ENCODE results near the gene CPT1C.
A peak's percentile ranks its signal among the peaks of the same experiment; 100 is the strongest.

Gene CPT1C

GRCh38 chr19:49727217-49728030 lies 36.5 kb downstream of the CPT1C start:
- Mint-ChIP-seq H3K27ac (no peak overlapping the region), H3K36me3 (ENCODE audit: low read depth) (no peaks in the 10 kb centered on the region), H3K4me3 (no peak overlapping the region), H3K9me3 (no peaks in the 10 kb centered on the region), H3K27me3 (ENCODE audit: low read depth) (no peaks in the 10 kb centered on the region), H3K4me1 (ENCODE audit: low read depth) (no peaks in the 10 kb centered on the region)

DNA sequence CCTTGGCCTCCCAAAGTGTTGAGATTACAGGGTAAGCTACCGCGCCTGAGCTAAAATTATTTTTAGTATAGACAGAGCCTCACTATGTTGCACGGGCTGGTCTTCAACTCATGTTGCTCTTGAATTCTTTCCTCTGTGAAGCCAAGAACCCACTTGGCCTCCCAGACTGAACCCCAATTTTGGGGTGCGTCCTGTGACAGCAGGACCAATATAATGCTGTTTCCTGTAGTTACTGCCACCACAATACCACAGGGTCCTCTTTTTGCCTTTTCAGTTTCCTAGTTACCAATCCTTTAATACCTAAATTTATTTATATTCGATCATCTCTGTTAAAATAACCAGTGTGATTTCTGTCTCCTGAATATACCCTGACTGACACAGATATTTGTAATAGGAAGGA lies 39.2 kb downstream of the CPT1C start:
- Mint-ChIP-seq H3K27me3 (ENCODE audit: low read depth) (no peaks in the 10 kb centered on the region), H3K27ac (no peak overlapping the region), H3K4me3 (no peak overlapping the region), H3K9me3 (no peaks in the 10 kb centered on the region), H3K36me3 (ENCODE audit: low read depth) (no peaks in the 10 kb centered on the region), H3K4me1 (ENCODE audit: low read depth) (no peaks in the 10 kb centered on the region)

- H3K4me3 Mint-ChIP-seq, result no peak overlapping the region
- no peak overlapping the region for H3K27ac Mint-ChIP-seq
- no peaks in the 10 kb centered on the region for H3K9me3 Mint-ChIP-seq
- H3K4me1 Mint-ChIP-seq (ENCODE audit: low read depth), result no peaks in the 10 kb centered on the region
- H3K27me3 Mint-ChIP-seq (ENCODE audit: low read depth), result no peaks in the 10 kb centered on the region
- H3K36me3 Mint-ChIP-seq (ENCODE audit: low read depth), result no peaks in the 10 kb centered on the region
These were observed 47.4 kb downstream of the CPT1C start for GRCh38 chr19:49738268-49738667.

- Mint-ChIP-seq H3K9me3 (no peaks in the 10 kb centered on the region), H3K4me3 (no peak overlapping the region), H3K27me3 (ENCODE audit: low read depth) (no peaks in the 10 kb centered on the region), H3K27ac (no peak overlapping the region), H3K36me3 (ENCODE audit: low read depth) (no peaks in the 10 kb centered on the region), H3K4me1 (ENCODE audit: low read depth) (no peaks in the 10 kb centered on the region)
These were observed 48.2 kb downstream of the CPT1C start for GRCh38 chr19:49739098-49739497.

DNA sequence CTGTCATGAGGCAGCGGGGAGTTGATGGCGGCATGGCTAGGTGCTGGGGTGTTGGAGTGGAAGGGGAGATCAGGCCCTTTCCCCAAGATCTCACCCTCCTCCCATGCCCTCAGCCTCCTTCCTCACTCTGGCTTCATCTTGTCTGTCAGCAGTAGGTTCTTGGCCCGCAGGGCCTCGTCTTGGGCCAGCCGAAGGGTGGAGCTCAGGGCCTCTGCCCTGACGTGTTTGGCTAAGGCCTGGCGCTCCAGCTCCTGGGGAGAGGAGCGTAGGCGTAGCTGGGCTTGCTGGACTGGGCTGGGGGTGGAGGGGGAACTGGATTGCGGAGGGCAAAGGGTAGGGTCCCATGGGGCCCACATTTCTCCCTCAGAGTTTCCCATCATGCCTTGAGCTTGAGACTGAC lies 49.0 kb downstream of the CPT1C start:
- Mint-ChIP-seq H3K4me3 (no peak overlapping the region), H3K27ac (no peak overlapping the region), H3K27me3 (ENCODE audit: low read depth) (no peaks in the 10 kb centered on the region), H3K36me3 (ENCODE audit: low read depth) (no peaks in the 10 kb centered on the region), H3K4me1 (ENCODE audit: low read depth) (no peaks in the 10 kb centered on the region), H3K9me3 (no peaks in the 10 kb centered on the region)

DNA sequence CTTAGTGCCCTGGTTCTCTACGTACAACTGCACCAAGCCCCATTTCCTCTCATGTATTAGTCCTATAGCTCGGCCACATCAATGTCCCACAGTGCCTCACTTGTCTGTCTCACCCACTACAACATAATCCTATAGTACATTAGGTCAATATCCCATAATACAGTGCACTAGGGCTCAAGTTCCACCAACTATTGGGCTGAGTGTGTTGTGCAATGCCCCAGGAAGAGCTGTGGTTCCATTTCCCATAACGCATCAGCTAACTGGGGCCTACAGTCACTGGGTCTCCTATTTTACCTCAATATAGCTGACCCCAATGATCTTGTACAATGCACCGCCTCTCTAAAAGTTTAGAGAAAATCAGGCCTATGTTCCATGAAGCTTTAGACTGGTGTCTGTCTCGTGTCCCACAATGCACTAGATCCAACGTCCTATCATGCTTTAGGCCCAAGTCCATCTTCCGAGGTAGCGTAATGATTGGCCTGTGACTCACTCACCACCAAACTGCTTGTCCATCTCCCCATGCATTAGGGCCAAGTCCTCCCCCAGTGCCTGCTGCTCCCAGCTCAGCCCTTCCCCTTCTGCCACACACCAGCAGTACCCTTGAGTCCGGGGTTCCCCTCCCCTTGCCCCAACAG lies 50.4 kb downstream of the CPT1C start:
- no peaks in the 10 kb centered on the region for H3K4me1 Mint-ChIP-seq (ENCODE audit: low read depth)
- H3K9me3 Mint-ChIP-seq, result no peaks in the 10 kb centered on the region
- H3K36me3 Mint-ChIP-seq (ENCODE audit: low read depth), result no peaks in the 10 kb centered on the region
- no peak overlapping the region for H3K27ac Mint-ChIP-seq
- H3K4me3 Mint-ChIP-seq, result no peak overlapping the region
- H3K27me3 Mint-ChIP-seq (ENCODE audit: low read depth), result no peaks in the 10 kb centered on the region

GRCh38 chr19:49744946-49745381 lies 54.0 kb downstream of the CPT1C start:
- Mint-ChIP-seq H3K27me3 (ENCODE audit: low read depth) (no peaks in the 10 kb centered on the region), H3K36me3 (ENCODE audit: low read depth) (no peaks in the 10 kb centered on the region), H3K4me1 (ENCODE audit: low read depth) (no peaks in the 10 kb centered on the region), H3K27ac (no peak overlapping the region), H3K9me3 (no peaks in the 10 kb centered on the region), H3K4me3 (no peak overlapping the region)

DNA sequence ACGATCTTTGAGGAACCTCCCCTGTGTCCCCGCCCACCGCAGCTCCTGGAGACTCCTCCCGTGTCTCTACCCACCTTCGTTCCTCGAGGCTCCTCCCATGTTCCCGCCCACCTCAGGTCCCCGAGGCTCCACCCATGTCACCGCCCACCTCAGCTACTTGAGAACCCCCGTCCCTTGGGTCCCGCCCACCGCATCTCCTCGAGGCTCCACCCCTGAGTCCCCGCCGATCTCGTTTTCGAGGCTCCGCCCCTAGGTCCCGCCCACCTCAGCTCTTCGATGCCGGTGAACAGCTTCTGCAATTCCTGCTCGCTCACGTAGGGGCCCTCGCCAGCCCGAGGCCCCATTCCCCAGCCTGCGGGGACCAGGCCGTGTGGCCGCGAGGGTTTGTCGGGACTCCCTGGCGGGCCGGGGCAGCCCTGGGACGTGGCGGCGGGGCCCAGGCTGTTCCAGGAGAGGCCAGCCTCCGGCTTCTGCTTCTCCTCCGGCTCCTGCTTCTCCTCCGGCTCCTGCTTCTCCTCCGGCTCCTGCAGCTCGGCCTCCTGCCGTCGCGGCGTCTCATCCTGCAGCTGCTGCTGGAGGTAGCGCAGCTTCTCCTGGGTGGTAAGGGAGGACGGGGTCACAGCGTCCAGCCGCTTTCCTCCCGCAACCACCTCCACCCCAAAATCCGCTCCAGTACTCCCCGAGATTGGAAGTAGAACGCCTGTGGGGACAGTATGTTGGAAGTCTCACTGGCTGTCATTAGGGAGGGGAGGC lies 55.5 kb downstream of the CPT1C start:
- no peak overlapping the region for H3K27ac Mint-ChIP-seq
- no peak overlapping the region for H3K4me3 Mint-ChIP-seq

GRCh38 chr19:49749055-49749716 lies 58.3 kb downstream of the CPT1C start:
- Mint-ChIP-seq H3K4me3 (no peak overlapping the region), H3K4me1 (ENCODE audit: low read depth) (no peaks in the 10 kb centered on the region), H3K9me3 (no peaks in the 10 kb centered on the region), H3K27me3 (ENCODE audit: low read depth) (no peaks in the 10 kb centered on the region), H3K36me3 (ENCODE audit: low read depth) (no peaks in the 10 kb centered on the region), H3K27ac (no peak overlapping the region)

More for the DNA sequence above, 55.5 kb downstream of the CPT1C start:
- no peaks in the 10 kb centered on the region for H3K9me3 Mint-ChIP-seq
- H3K27me3 Mint-ChIP-seq (ENCODE audit: low read depth), result no peaks in the 10 kb centered on the region
- H3K36me3 Mint-ChIP-seq (ENCODE audit: low read depth), result no peaks in the 10 kb centered on the region
- no peaks in the 10 kb centered on the region for H3K4me1 Mint-ChIP-seq (ENCODE audit: low read depth)

- H3K27ac Mint-ChIP-seq, result no peak overlapping the region
- no peak overlapping the region for H3K4me3 Mint-ChIP-seq
- no peaks in the 10 kb centered on the region for H3K27me3 Mint-ChIP-seq (ENCODE audit: low read depth)
- H3K4me1 Mint-ChIP-seq (ENCODE audit: low read depth), result no peaks in the 10 kb centered on the region
- no peaks in the 10 kb centered on the region for H3K36me3 Mint-ChIP-seq (ENCODE audit: low read depth)
- H3K9me3 Mint-ChIP-seq, result no peaks in the 10 kb centered on the region
These were observed 58.9 kb downstream of the CPT1C start for GRCh38 chr19:49749771-49750170.

- Mint-ChIP-seq H3K4me1 (ENCODE audit: low read depth) (no peaks in the 10 kb centered on the region), H3K27me3 (ENCODE audit: low read depth) (no peaks in the 10 kb centered on the region), H3K36me3 (ENCODE audit: low read depth) (no peaks in the 10 kb centered on the region), H3K4me3 (no peak overlapping the region), H3K9me3 (peaks cover 3% of the 10 kb centered on the region), H3K27ac (no peak overlapping the region)
These were observed 61.8 kb downstream of the CPT1C start for GRCh38 chr19:49752701-49753100.

- Mint-ChIP-seq H3K4me1 (ENCODE audit: low read depth) (no peaks in the 10 kb centered on the region), H3K36me3 (ENCODE audit: low read depth) (no peaks in the 10 kb centered on the region)
These were observed 65.0 kb downstream of the CPT1C start for GRCh38 chr19:49755956-49756355.

GRCh38 chr19:49758292-49758691 lies 67.4 kb downstream of the CPT1C start:
- Mint-ChIP-seq H3K27me3 (ENCODE audit: low read depth) (no peaks in the 10 kb centered on the region), H3K27ac (no peak overlapping the region), H3K36me3 (ENCODE audit: low read depth) (no peaks in the 10 kb centered on the region), H3K4me1 (ENCODE audit: low read depth) (no peaks in the 10 kb centered on the region), H3K4me3 (no peak overlapping the region), H3K9me3 (peaks cover 3% of the 10 kb centered on the region)

More at GRCh38 chr19:49755956-49756355, 65.0 kb downstream of the CPT1C start:
- H3K9me3 Mint-ChIP-seq, result peaks cover 3% of the 10 kb centered on the region
- H3K4me3 Mint-ChIP-seq, result no peak overlapping the region
- no peak overlapping the region for H3K27ac Mint-ChIP-seq
- no peaks in the 10 kb centered on the region for H3K27me3 Mint-ChIP-seq (ENCODE audit: low read depth)

GRCh38 chr19:49761249-49761624 lies 70.3 kb downstream of the CPT1C start:
- H3K27me3 Mint-ChIP-seq (ENCODE audit: low read depth), result no peaks in the 10 kb centered on the region
- peaks cover 5% of the 10 kb centered on the region for H3K4me1 Mint-ChIP-seq (ENCODE audit: low read depth)
- H3K36me3 Mint-ChIP-seq (ENCODE audit: low read depth), result no peaks in the 10 kb centered on the region
- H3K4me3 Mint-ChIP-seq, result peak overlapping the region; percentile 10
- peaks cover 1% of the 10 kb centered on the region for H3K9me3 Mint-ChIP-seq
- peak overlapping the region; percentile 59 for H3K27ac Mint-ChIP-seq

Measured in T-helper 1 cell treated with Interleukin-12 subunit alpha and Interleukin-12 subunit beta and Interleukin-4 antibody, amounts not matched to agents 30 μg/mL and 1 μg/mL, for 36 hours (primary cell).